CD4-positive, alpha-beta T cell treated with Interleukin-10 for 1 hour (primary cell): Measurements from ENCODE around the gene CFAP107.
"Not testable (repeated sequence)": the region's sequence is repeated elsewhere in the genome, so short reads cannot be mapped to it uniquely, and the experiment has no call there.

ENCODE experiments used
- DNase-seq: peaks from one replicate; pipeline ENCODE4 v3.0.0-alpha.2; 2020

The CFAP107 gene

GRCh38 chr1:12781488-12781887 lies 35.5 kb downstream of the CFAP107 start:
- DNase-seq = not testable (repeated sequence)

DNA sequence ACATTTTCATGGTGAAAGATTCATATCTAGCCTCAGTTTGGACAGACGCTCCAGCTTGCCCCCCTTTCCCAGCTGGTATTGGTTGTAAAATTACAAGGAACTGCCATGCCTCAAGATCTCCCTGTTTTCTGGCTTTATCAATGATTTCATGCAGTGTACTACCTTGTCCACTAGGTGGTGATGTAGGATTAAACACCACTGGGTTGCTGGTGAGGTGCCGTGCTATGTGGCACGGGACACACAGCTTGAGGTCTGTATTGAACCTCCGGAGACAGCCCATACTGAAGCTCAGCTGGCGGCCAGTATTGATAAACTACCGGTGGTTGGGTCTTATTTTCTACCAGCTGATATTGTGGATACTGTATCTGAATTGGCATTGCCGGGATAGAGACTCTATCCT lies 37.8 kb downstream of the CFAP107 start:
- DNase-seq = not testable (repeated sequence)

DNA sequence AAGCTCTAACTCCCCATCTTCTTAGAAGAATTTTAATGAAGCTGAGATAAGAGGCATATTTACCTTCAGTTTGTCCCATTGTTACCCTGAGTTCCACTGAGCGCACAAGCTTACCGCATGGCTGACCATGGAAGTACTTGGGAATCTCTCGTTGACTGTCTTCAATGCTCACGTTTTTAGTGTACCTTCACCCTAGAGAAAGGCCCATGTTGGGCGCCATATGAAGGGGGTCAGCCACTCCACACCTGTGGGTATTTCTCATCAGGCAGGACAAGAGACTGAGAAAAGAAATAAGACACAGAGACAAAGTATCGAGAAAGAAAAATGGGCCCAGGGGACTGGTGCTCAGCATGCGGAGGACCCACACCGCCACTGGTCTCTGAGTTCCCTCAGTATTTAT lies 38.7 kb downstream of the CFAP107 start:
- DNase-seq = not testable (repeated sequence)

DNA sequence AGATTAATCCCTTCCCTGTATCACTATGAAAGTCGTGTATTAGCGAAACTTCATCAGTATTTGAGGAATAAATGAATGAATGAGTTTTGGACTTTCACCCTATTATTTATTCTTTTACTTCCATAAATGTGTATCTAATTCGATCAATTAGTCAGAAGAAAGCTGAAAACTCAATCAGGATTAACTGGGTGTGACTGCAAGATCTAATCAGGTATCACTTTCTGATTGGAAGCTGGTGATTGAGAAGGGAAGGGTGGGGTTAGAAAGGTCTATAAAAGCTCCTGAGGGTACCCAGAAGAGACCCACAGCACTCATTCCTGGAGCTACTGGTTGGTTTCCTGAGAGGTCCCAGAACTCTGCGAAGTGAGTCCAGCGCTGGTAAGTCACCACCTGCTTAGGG lies 45.1 kb downstream of the CFAP107 start, which contains the start of gene PRAMEF1:
PRAMEF1 (plus strand) TSS at position 301 of the 400 bp plus-strand sequence. CDS start 1,831 bp downstream, outside the sequence.
- not testable (repeated sequence) for DNase-seq

GRCh38 chr1:12798911-12799310 lies 52.9 kb downstream of the CFAP107 start:
- no peak for DNase-seq

DNA sequence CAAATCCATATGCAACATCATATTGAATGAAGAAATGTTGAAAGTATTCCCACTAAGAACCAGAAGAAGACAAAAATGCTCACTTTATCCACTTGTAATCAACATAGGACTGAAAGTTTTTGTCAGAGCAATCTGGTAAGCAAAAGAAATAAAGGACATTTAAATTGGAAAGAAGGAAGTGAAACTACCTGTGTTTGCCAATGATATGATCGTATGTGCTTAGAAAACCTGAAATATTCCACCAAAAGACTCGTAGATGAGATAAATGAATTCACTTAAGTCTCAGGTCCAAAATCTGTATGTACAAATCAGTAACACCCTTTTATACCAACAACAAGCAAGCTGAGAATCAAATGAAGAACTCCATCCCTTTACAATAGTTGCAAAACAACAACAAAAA lies 53.7 kb downstream of the CFAP107 start:
- DNase-seq = no peak

GRCh38 chr1:12809933-12810332 lies 63.9 kb downstream of the CFAP107 start:
- no peak for DNase-seq

GRCh38 chr1:12810691-12811408 lies 64.8 kb downstream of the CFAP107 start:
- DNase-seq = no peak

DNA sequence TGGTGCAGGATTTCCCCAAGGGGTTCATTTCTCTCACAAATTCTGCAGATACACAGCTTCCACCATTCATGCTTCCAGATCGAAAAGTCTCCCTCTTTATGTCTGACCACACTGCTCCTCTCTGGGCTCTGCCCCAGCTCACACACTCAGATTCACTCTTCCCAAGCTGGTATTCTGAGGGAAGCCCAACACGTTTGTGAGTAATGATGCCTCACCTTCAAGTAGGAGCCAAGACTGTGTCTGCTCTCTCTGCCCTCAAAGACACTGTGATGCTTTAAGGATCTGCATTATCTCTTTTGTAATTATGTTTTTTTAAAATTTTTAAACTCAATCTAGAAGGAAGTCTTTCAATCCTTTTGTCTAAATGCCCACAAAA lies 65.4 kb downstream of the CFAP107 start:
- no peak for DNase-seq
